ENCODE data around the gene SLC34A1. TPM values are rescaled to one million over a fixed set of nuclear protein-coding genes. Genes with fewer than 3 reads are reported as not detected.
A peak's percentile ranks its signal among the peaks of the same experiment; 100 is the strongest.

The SLC34A1 gene
- total RNA-seq, 1 experiment from 2014 or later: 1.5 TPM

GRCh38 chr5:177425196-177425800 lies 41.1 kb downstream of the SLC34A1 start:
- DNase-seq (ENCODE audit: low read depth): no peak
- in situ Hi-C loops (cut with HindIII; ENCODE audit: low pct_unique_long_range_greater_than_20kb, low sequenced_read_pairs): no loop called here

- in situ Hi-C loops (cut with HindIII; ENCODE audit: low pct_unique_long_range_greater_than_20kb, low sequenced_read_pairs): no loop called here
- DNase-seq (ENCODE audit: low read depth): peak; percentile 100
Observed at GRCh38 chr5:177425801-177426565, 41.7 kb downstream of the SLC34A1 start.

- DNase-seq (ENCODE audit: low read depth): peak; percentile 56
- in situ Hi-C loops (cut with HindIII; ENCODE audit: low pct_unique_long_range_greater_than_20kb, low sequenced_read_pairs): no loop called here
Observed at GRCh38 chr5:177426566-177427210, 42.5 kb downstream of the SLC34A1 start, which contains the start of gene GRK6. Gene GRK6 (plus strand): TSS chr5:177426676. CDS start chr5:177426846, 170 bp downstream.

GRCh38 chr5:177427211-177427822 lies 43.1 kb downstream of the SLC34A1 start:
- in situ Hi-C loops (cut with HindIII; ENCODE audit: low pct_unique_long_range_greater_than_20kb, low sequenced_read_pairs): no loop called here

GRCh38 chr5:177427919-177428573 lies 43.8 kb downstream of the SLC34A1 start:
- in situ Hi-C loops (cut with HindIII; ENCODE audit: low pct_unique_long_range_greater_than_20kb, low sequenced_read_pairs): no loop called here
- DNase-seq (ENCODE audit: low read depth): no peak

More at GRCh38 chr5:177427211-177427822, 43.1 kb downstream of the SLC34A1 start:
- DNase-seq (ENCODE audit: low read depth): no peak

- in situ Hi-C loops (cut with HindIII; ENCODE audit: low pct_unique_long_range_greater_than_20kb, low sequenced_read_pairs): no loop called here
- DNase-seq (ENCODE audit: low read depth): no peak
Observed at GRCh38 chr5:177428574-177429217, 44.5 kb downstream of the SLC34A1 start.

GRCh38 chr5:177429248-177430040 lies 45.2 kb downstream of the SLC34A1 start:
- no peak for DNase-seq (ENCODE audit: low read depth)
- in situ Hi-C loops (cut with HindIII; ENCODE audit: low pct_unique_long_range_greater_than_20kb, low sequenced_read_pairs): no loop called here

- DNase-seq (ENCODE audit: low read depth): no peak
- in situ Hi-C loops (cut with HindIII; ENCODE audit: low pct_unique_long_range_greater_than_20kb, low sequenced_read_pairs): no loop called here
Observed at GRCh38 chr5:177430140-177430951, 46.1 kb downstream of the SLC34A1 start.

GRCh38 chr5:177430972-177431316 lies 46.7 kb downstream of the SLC34A1 start:
- DNase-seq (ENCODE audit: low read depth): no peak
- in situ Hi-C loops (cut with HindIII; ENCODE audit: low pct_unique_long_range_greater_than_20kb, low sequenced_read_pairs): no loop called here

GRCh38 chr5:177431317-177432142 lies 47.3 kb downstream of the SLC34A1 start:
- in situ Hi-C loops (cut with HindIII; ENCODE audit: low pct_unique_long_range_greater_than_20kb, low sequenced_read_pairs): no loop called here
- no peak for DNase-seq (ENCODE audit: low read depth)

GRCh38 chr5:177432143-177432838 lies 48.1 kb downstream of the SLC34A1 start:
- no peak for DNase-seq (ENCODE audit: low read depth)
- in situ Hi-C loops (cut with HindIII; ENCODE audit: low pct_unique_long_range_greater_than_20kb, low sequenced_read_pairs): no loop called here

GRCh38 chr5:177432839-177433657 lies 48.8 kb downstream of the SLC34A1 start:
- DNase-seq (ENCODE audit: low read depth): no peak
- in situ Hi-C loops (cut with HindIII; ENCODE audit: low pct_unique_long_range_greater_than_20kb, low sequenced_read_pairs): no loop called here

GRCh38 chr5:177433658-177434217 lies 49.5 kb downstream of the SLC34A1 start:
- in situ Hi-C loops (cut with HindIII; ENCODE audit: low pct_unique_long_range_greater_than_20kb, low sequenced_read_pairs): no loop called here
- no peak for DNase-seq (ENCODE audit: low read depth)

GRCh38 chr5:177434437-177434836 lies 50.2 kb downstream of the SLC34A1 start:
- no peak for DNase-seq (ENCODE audit: low read depth)
- in situ Hi-C loops (cut with HindIII; ENCODE audit: low pct_unique_long_range_greater_than_20kb, low sequenced_read_pairs): no loop called here
